GM23338 (cell line): ENCODE measurements around the gene TBX10. TPM values are rescaled to one million over a fixed set of nuclear protein-coding genes. Genes with fewer than 3 reads are reported as not detected.

Source experiments
- ATAC-seq: fragments of 200-7000 bp; cut with Tn5 transposase; 3 replicates; pipeline ENCODE4 v1.9.1; 2020
- DNase-seq: peaks from one replicate; pipeline ENCODE4 v3.0.0-alpha.2; 2015; ENCODE audit warnings: low spot score
- H2AFZ ChIP-seq: fragments of 200-600 bp; sonication (generic); 2 replicates; pipeline ENCODE4 v1.8.0; 2016; ENCODE audit warnings: antibody characterized with exemption, mild to moderate bottlenecking, moderate library complexity
- H3F3A ChIP-seq: fragments of 200-600 bp; sonication (generic); replicated peaks from 2 replicates; pipeline ENCODE4 v1.8.0; 2017; ENCODE audit warnings: antibody characterized with exemption, mixed run types, low read depth
- H3K27ac ChIP-seq: fragments of 200-600 bp; sonication (generic); 2 replicates; pipeline ENCODE4 v1.6.1; 2016; ENCODE audit warnings: low read depth
- H3K27me3 ChIP-seq: fragments of 200-600 bp; sonication (generic); 2 replicates; pipeline ENCODE4 v1.8.0; 2016; ENCODE audit warnings: mild to moderate bottlenecking, mixed run types, moderate library complexity; ENCODE audit not compliant: insufficient read depth
- H3K36me3 ChIP-seq: fragments of 200-600 bp; sonication (generic); 2 replicates; pipeline ENCODE4 v1.8.0; 2016; ENCODE audit warnings: mild to moderate bottlenecking; ENCODE audit not compliant: insufficient read depth
- H3K4me1 ChIP-seq: fragments of 200-600 bp; sonication (generic); 2 replicates; pipeline ENCODE4 v1.8.0; 2016; ENCODE audit warnings: mild to moderate bottlenecking, moderate library complexity; ENCODE audit not compliant: insufficient read depth
- H3K4me2 ChIP-seq: fragments of 200-600 bp; sonication (generic); 2 replicates; pipeline ENCODE4 v1.7.1; 2017; ENCODE audit warnings: mixed run types
- H3K4me3 ChIP-seq: fragments of 200-600 bp; sonication (generic); 2 replicates; pipeline ENCODE4 v1.6.1; 2016; ENCODE audit warnings: mixed run types
- H3K79me2 ChIP-seq: fragments of 200-600 bp; sonication (generic); replicated peaks from 2 replicates; pipeline ENCODE4 v1.8.0; 2017; ENCODE audit warnings: mild to moderate bottlenecking; ENCODE audit not compliant: insufficient read depth
- H3K9me2 ChIP-seq: fragments of 200-600 bp; sonication (generic); 2 replicates; pipeline ENCODE4 v1.8.0; 2017; ENCODE audit not compliant: insufficient read depth
- H4K20me1 ChIP-seq: fragments of 200-600 bp; sonication (generic); replicated peaks from 2 replicates; pipeline ENCODE4 v1.8.0; 2017; ENCODE audit warnings: mild to moderate bottlenecking; ENCODE audit not compliant: insufficient read depth
- H3K27ac Mint-ChIP-seq: 2 replicates; pipeline ENCODE4 v1.8.0; 2020; ENCODE audit warnings: inconsistent platforms, mild to moderate bottlenecking, moderate library complexity, mixed read lengths
- H3K27me3 Mint-ChIP-seq: 3 replicates; pipeline ENCODE4 v1.8.0; 2022; ENCODE audit warnings: low read depth, mild to moderate bottlenecking, moderate library complexity, mixed read lengths, inconsistent platforms; ENCODE audit not compliant: insufficient read depth, poor library complexity
- H3K36me3 Mint-ChIP-seq: 3 replicates; pipeline ENCODE4 v1.8.0; 2021; ENCODE audit warnings: low read depth, mild to moderate bottlenecking, inconsistent platforms, moderate library complexity, mixed read lengths
- H3K4me1 Mint-ChIP-seq: 3 replicates; pipeline ENCODE4 v1.8.0; 2020; ENCODE audit warnings: mild to moderate bottlenecking, inconsistent platforms, mixed read lengths
- H3K4me3 Mint-ChIP-seq: 3 replicates; pipeline ENCODE4 v1.8.0; 2021; ENCODE audit warnings: moderate library complexity, mild to moderate bottlenecking, inconsistent platforms, mixed read lengths
- H3K9me3 Mint-ChIP-seq: 3 replicates; pipeline ENCODE4 v1.8.0; 2020; ENCODE audit warnings: moderate library complexity, mild to moderate bottlenecking, inconsistent platforms, mixed read lengths
- CREB1 ChIP-seq: fragments of 250-450 bp; sonication (Bioruptor Pico); IDR thresholded peaks from 2 replicates; pipeline ENCODE4 v1.5.0; 2020; ENCODE audit warnings: low read depth, mild to moderate bottlenecking, moderate library complexity
- EZH2 ChIP-seq: fragments of 200-600 bp; sonication (generic); IDR thresholded peaks from one replicate; pipeline ENCODE4 v1.8.0; 2017; ENCODE audit warnings: antibody characterized with exemption, mild to moderate bottlenecking, low read depth; ENCODE audit not compliant: unreplicated experiment
- EZH2phosphoT487 ChIP-seq: fragments of 200-600 bp; sonication (generic); IDR thresholded peaks from one replicate; pipeline ENCODE4 v1.8.1; 2018; ENCODE audit warnings: antibody characterized with exemption; ENCODE audit not compliant: unreplicated experiment
- JUNB ChIP-seq: IDR thresholded peaks from one replicate; pipeline ENCODE4 v1.6.1; 2016; ENCODE audit warnings: antibody characterized with exemption; ENCODE audit not compliant: unreplicated experiment
- NANOG ChIP-seq: IDR thresholded peaks from 2 replicates; pipeline ENCODE4 v1.6.1; 2016; ENCODE audit warnings: antibody characterized with exemption, borderline replicate concordance
- POLR2AphosphoS5 ChIP-seq: IDR thresholded peaks from 2 replicates; pipeline ENCODE4 v1.6.1; 2016; ENCODE audit warnings: antibody characterized with exemption, low read depth
- STAT1 ChIP-seq: IDR thresholded peaks from one replicate; pipeline ENCODE4 v1.6.1; 2016; ENCODE audit warnings: antibody characterized with exemption; ENCODE audit not compliant: unreplicated experiment
- ZNF114 ChIP-seq: fragments of 250-450 bp; sonication (Bioruptor Pico); IDR thresholded peaks from 2 replicates; pipeline ENCODE4 v1.5.0; 2020; ENCODE audit warnings: mild to moderate bottlenecking, moderate library complexity
- ZNF331 ChIP-seq: fragments of 250-450 bp; sonication (Bioruptor Pico); IDR thresholded peaks from 2 replicates; pipeline ENCODE4 v1.5.0; 2020; ENCODE audit warnings: low read depth, mild to moderate bottlenecking, moderate library complexity
- polyA plus RNA-seq: library from polyadenylated mRNA; unstranded; fragments of >200 nt; fragmentation: Nextera tagmentation; extraction: Ambion mirVana; gene quantifications from 2 replicates; pipeline ENCODE4 v1.2.1, GENCODE V29; 2016
- total RNA-seq: library from RNA; depleted of rRNA; stranded (reverse); fragments of >200 nt; shearing (Covaris generic); gene quantifications from 2 replicates; pipeline ENCODE4 v1.2.3, GENCODE V29; 2014
- TF ChIP-seq, protein P1 (sequence below): IDR thresholded peaks from 2 replicates; pipeline ENCODE4 v1.6.1; 2016; ENCODE audit warnings: antibody characterized with exemption
- TF ChIP-seq, protein P2 (sequence below): IDR thresholded peaks from one replicate; pipeline ENCODE4 v1.6.1; 2018; ENCODE audit warnings: antibody characterized with exemption; ENCODE audit not compliant: unreplicated experiment
- TF ChIP-seq, protein P3 (sequence below): fragments of 250-450 bp; sonication (Bioruptor Pico); IDR thresholded peaks from 2 replicates; pipeline ENCODE4 v1.5.0; 2020; ENCODE audit warnings: mild to moderate bottlenecking, moderate library complexity
- TF ChIP-seq, protein P4 (sequence below), 2 experiments: fragments of 200-600 bp in 1 of 2; sonication (generic) in 1 of 2; conservative IDR thresholded peaks; 2 replicates each; pipeline versions ENCODE4 v1.5.1 to v1.6.1; 2016 to 2017; ENCODE audit warnings: antibody characterized with exemption in 2 of 2, low read depth in 2 of 2, mild to moderate bottlenecking in 2 of 2, moderate library complexity in 1 of 2

TBX10 gene
- total and polyA plus RNA-seq, 2 experiments from 2014 or later = 0.10 TPM; not detected in 1

DNA sequence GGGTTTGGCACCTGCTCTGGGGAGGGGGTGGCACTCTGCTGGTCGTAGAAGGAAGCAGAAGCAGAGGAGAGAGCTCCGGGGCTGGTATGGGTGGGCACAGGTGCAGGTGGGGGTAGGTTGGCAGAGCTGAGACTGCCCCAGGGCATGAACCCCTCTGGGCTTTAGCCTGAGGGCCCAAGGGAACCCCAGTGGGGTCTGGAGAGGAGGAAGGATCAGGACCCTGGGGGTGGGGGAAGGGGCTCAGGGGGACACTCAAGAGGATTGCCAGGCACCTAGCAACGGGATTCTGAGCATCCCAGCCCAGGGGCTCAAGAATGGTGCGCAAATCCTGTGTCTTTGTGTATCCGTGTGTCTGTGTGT lies 28.6 kb upstream of the TBX10 start:
- Histone ChIP-seq H3K4me3 (no peak overlapping the region), H3K36me3 (no peaks in the 10 kb centered on the region), H3K4me2 (no peak overlapping the region), H2AFZ (no peak overlapping the region), H3K27ac (no peak overlapping the region), H3K27me3 (no peaks in the 10 kb centered on the region), H4K20me1 (no peaks in the 10 kb centered on the region), H3K79me2 (no peaks in the 10 kb centered on the region), H3K9me2 (no peaks in the 10 kb centered on the region), H3F3A (no peaks in the 10 kb centered on the region), H3K4me1 (no peaks in the 10 kb centered on the region)
- DNase-seq (no peak), ATAC-seq (no peak)
- no peak overlapping the region for H3K27ac Mint-ChIP-seq
- peaks cover 1% of the 10 kb centered on the region for H3K27me3 Mint-ChIP-seq
- no peaks in the 10 kb centered on the region for H3K4me1 Mint-ChIP-seq
- H3K36me3 Mint-ChIP-seq = no peaks in the 10 kb centered on the region
- TF ChIP-seq, protein P1, sequence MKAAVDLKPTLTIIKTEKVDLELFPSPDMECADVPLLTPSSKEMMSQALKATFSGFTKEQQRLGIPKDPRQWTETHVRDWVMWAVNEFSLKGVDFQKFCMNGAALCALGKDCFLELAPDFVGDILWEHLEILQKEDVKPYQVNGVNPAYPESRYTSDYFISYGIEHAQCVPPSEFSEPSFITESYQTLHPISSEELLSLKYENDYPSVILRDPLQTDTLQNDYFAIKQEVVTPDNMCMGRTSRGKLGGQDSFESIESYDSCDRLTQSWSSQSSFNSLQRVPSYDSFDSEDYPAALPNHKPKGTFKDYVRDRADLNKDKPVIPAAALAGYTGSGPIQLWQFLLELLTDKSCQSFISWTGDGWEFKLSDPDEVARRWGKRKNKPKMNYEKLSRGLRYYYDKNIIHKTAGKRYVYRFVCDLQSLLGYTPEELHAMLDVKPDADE = no peak
- TF ChIP-seq ZNF114 (CRISPR knock-in tag) (no peak), STAT1 (no peak), EZH2phosphoT487 (no peak), JUNB (no peak), CREB1 (CRISPR knock-in tag) (no peak), POLR2AphosphoS5 (no peak), NANOG (no peak), EZH2 (no peak), ZNF331 (CRISPR knock-in tag) (no peak)
- TF ChIP-seq, protein P2, sequence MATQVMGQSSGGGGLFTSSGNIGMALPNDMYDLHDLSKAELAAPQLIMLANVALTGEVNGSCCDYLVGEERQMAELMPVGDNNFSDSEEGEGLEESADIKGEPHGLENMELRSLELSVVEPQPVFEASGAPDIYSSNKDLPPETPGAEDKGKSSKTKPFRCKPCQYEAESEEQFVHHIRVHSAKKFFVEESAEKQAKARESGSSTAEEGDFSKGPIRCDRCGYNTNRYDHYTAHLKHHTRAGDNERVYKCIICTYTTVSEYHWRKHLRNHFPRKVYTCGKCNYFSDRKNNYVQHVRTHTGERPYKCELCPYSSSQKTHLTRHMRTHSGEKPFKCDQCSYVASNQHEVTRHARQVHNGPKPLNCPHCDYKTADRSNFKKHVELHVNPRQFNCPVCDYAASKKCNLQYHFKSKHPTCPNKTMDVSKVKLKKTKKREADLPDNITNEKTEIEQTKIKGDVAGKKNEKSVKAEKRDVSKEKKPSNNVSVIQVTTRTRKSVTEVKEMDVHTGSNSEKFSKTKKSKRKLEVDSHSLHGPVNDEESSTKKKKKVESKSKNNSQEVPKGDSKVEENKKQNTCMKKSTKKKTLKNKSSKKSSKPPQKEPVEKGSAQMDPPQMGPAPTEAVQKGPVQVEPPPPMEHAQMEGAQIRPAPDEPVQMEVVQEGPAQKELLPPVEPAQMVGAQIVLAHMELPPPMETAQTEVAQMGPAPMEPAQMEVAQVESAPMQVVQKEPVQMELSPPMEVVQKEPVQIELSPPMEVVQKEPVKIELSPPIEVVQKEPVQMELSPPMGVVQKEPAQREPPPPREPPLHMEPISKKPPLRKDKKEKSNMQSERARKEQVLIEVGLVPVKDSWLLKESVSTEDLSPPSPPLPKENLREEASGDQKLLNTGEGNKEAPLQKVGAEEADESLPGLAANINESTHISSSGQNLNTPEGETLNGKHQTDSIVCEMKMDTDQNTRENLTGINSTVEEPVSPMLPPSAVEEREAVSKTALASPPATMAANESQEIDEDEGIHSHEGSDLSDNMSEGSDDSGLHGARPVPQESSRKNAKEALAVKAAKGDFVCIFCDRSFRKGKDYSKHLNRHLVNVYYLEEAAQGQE = no peak
- TF ChIP-seq, protein P3, sequence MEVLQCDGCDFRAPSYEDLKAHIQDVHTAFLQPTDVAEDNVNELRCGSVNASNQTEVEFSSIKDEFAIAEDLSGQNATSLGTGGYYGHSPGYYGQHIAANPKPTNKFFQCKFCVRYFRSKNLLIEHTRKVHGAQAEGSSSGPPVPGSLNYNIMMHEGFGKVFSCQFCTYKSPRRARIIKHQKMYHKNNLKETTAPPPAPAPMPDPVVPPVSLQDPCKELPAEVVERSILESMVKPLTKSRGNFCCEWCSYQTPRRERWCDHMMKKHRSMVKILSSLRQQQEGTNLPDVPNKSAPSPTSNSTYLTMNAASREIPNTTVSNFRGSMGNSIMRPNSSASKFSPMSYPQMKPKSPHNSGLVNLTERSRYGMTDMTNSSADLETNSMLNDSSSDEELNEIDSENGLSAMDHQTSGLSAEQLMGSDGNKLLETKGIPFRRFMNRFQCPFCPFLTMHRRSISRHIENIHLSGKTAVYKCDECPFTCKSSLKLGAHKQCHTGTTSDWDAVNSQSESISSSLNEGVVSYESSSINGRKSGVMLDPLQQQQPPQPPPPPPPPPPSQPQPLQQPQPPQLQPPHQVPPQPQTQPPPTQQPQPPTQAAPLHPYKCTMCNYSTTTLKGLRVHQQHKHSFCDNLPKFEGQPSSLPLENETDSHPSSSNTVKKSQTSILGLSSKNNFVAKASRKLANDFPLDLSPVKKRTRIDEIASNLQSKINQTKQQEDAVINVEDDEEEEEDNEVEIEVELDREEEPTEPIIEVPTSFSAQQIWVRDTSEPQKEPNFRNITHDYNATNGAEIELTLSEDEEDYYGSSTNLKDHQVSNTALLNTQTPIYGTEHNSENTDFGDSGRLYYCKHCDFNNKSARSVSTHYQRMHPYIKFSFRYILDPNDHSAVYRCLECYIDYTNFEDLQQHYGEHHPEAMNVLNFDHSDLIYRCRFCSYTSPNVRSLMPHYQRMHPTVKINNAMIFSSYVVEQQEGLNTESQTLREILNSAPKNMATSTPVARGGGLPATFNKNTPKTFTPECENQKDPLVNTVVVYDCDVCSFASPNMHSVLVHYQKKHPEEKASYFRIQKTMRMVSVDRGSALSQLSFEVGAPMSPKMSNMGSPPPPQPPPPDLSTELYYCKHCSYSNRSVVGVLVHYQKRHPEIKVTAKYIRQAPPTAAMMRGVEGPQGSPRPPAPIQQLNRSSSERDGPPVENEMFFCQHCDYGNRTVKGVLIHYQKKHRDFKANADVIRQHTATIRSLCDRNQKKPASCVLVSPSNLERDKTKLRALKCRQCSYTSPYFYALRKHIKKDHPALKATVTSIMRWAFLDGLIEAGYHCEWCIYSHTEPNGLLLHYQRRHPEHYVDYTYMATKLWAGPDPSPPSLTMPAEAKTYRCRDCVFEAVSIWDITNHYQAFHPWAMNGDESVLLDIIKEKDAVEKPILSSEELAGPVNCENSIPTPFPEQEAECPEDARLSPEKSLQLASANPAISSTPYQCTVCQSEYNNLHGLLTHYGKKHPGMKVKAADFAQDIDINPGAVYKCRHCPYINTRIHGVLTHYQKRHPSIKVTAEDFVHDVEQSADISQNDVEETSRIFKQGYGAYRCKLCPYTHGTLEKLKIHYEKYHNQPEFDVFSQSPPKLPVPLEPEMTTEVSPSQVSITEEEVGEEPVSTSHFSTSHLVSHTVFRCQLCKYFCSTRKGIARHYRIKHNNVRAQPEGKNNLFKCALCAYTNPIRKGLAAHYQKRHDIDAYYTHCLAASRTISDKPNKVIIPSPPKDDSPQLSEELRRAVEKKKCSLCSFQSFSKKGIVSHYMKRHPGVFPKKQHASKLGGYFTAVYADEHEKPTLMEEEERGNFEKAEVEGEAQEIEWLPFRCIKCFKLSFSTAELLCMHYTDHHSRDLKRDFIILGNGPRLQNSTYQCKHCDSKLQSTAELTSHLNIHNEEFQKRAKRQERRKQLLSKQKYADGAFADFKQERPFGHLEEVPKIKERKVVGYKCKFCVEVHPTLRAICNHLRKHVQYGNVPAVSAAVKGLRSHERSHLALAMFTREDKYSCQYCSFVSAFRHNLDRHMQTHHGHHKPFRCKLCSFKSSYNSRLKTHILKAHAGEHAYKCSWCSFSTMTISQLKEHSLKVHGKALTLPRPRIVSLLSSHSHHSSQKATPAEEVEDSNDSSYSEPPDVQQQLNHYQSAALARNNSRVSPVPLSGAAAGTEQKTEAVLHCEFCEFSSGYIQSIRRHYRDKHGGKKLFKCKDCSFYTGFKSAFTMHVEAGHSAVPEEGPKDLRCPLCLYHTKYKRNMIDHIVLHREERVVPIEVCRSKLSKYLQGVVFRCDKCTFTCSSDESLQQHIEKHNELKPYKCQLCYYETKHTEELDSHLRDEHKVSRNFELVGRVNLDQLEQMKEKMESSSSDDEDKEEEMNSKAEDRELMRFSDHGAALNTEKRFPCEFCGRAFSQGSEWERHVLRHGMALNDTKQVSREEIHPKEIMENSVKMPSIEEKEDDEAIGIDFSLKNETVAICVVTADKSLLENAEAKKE = no peak
- TF ChIP-seq, protein P4, sequence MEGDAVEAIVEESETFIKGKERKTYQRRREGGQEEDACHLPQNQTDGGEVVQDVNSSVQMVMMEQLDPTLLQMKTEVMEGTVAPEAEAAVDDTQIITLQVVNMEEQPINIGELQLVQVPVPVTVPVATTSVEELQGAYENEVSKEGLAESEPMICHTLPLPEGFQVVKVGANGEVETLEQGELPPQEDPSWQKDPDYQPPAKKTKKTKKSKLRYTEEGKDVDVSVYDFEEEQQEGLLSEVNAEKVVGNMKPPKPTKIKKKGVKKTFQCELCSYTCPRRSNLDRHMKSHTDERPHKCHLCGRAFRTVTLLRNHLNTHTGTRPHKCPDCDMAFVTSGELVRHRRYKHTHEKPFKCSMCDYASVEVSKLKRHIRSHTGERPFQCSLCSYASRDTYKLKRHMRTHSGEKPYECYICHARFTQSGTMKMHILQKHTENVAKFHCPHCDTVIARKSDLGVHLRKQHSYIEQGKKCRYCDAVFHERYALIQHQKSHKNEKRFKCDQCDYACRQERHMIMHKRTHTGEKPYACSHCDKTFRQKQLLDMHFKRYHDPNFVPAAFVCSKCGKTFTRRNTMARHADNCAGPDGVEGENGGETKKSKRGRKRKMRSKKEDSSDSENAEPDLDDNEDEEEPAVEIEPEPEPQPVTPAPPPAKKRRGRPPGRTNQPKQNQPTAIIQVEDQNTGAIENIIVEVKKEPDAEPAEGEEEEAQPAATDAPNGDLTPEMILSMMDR (conservative IDR thresholded peaks at IDR 0.05; ENCODE audit: low read depth in 2 of 2) = no peak
- H3K4me3 Mint-ChIP-seq = no peak overlapping the region
- no peaks in the 10 kb centered on the region for H3K9me3 Mint-ChIP-seq
